ENCODE results near the gene MRPS2.

DNA sequence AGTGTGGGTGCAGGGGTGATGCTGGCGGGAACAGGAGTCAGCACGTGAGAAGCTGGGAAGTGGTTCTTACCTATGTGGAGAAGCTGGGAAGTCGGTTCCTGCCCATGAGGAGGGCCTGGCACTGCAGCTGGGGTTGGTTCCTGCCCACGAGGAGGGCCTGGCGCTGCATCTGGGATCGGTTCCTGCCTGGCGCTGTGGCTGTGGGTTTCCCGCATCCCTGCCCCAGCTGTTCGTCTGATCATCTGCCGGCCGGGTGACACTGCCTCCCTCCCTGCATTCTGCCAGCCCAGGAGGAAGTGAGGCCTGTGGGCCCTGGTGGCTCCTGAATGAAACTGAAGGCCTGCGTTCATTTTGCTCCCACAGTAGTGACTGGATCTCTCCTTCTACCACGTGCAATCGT is 50.5 kb downstream of the MRPS2 start:
- no peak for TF ChIP-seq POLR2A (IDR thresholded peaks at IDR 0.05; ENCODE audit: low read depth, low read length)
- TF ChIP-seq POLR2AphosphoS5 (IDR thresholded peaks at IDR 0.05; ENCODE audit: low read depth, low read length) = no peak
